Measurements from ENCODE around the gene TENT5C.

The TENT5C gene

DNA sequence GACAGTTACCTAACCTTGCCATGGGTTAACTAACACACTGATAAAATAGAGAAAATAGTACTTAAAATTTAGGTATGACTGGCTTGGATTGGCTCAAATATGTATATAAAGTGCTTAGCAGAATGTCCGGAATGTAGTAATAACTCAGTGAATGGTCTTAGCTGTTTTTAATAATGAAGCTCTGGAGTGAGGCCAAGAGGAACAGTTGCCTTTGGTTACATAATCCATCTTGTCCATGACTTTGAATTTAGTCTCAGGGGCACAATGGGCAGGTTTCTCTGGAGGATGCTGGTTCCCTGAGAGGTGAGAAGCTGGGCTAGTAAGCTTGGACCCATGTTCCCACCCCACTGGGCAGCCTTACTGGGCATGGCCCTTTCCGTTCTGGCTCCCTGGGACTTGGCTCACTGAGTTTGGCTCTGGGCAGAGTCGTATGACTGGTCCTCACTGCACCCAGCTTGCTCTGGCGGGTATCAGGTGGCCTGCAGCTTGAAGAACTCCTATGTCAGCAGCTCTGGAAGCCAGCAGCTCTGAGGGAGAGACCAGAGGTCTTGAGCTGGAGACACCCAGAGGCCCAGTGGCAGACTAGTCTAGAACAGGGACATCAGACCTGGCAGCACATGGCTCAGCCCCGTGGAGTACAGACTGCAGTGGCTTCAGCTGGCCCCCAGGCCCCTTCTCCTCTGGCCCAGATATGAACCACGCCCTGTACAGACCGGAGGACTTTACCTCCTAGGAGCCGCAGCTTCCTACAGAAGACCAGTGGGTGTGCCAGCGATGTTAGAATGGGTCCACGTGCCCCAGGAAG is 40.4 kb downstream of the TENT5C start:
- DNase-seq (ENCODE audit: low read depth): peak; percentile 34
- TF ChIP-seq, protein P1, sequence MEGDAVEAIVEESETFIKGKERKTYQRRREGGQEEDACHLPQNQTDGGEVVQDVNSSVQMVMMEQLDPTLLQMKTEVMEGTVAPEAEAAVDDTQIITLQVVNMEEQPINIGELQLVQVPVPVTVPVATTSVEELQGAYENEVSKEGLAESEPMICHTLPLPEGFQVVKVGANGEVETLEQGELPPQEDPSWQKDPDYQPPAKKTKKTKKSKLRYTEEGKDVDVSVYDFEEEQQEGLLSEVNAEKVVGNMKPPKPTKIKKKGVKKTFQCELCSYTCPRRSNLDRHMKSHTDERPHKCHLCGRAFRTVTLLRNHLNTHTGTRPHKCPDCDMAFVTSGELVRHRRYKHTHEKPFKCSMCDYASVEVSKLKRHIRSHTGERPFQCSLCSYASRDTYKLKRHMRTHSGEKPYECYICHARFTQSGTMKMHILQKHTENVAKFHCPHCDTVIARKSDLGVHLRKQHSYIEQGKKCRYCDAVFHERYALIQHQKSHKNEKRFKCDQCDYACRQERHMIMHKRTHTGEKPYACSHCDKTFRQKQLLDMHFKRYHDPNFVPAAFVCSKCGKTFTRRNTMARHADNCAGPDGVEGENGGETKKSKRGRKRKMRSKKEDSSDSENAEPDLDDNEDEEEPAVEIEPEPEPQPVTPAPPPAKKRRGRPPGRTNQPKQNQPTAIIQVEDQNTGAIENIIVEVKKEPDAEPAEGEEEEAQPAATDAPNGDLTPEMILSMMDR (conservative IDR thresholded peaks at IDR 0.05; ENCODE audit: low read depth, low read length): no peak
- H3K4me3 ChIP-seq (ENCODE audit: low read depth, low read length): no peak overlapping the region

DNA sequence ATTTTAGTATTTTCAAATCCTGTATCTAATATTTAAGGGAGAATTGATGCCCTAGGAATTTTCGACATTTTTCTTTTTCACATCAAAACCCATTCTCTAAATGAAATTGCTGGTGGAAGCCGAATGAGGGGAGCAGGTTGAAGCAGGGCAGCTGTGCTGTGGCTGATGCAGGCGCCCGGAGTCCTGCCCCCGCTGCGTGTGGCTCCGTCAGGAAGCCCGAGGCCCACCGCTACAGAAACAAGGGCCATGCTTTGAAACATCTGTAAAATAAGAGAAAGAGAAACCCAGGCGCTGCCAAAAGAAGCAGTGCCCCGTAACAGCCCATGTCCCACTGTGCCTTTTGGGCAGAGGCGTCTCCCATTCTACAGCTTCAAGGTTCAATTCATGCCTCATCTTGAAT is 41.1 kb downstream of the TENT5C start:
- DNase-seq (ENCODE audit: low read depth): no peak
- TF ChIP-seq, protein P1 (conservative IDR thresholded peaks at IDR 0.05; ENCODE audit: low read depth, low read length): no peak
- H3K4me3 ChIP-seq (ENCODE audit: low read depth, low read length): no peak overlapping the region

- no peak for DNase-seq (ENCODE audit: low read depth)
These were observed 42.2 kb downstream of the TENT5C start for GRCh38 chr1:117648015-117648414.

GRCh38 chr1:117650840-117651568 is 45.2 kb downstream of the TENT5C start:
- TF ChIP-seq, protein P1 (conservative IDR thresholded peaks at IDR 0.05; ENCODE audit: low read depth, low read length): no peak
- DNase-seq (ENCODE audit: low read depth): no peak
- no peak overlapping the region for H3K4me3 ChIP-seq (ENCODE audit: low read depth, low read length)

More at GRCh38 chr1:117648015-117648414, 42.2 kb downstream of the TENT5C start:
- TF ChIP-seq, protein P1 (conservative IDR thresholded peaks at IDR 0.05; ENCODE audit: low read depth, low read length): no peak
- H3K4me3 ChIP-seq (ENCODE audit: low read depth, low read length): no peak overlapping the region

DNA sequence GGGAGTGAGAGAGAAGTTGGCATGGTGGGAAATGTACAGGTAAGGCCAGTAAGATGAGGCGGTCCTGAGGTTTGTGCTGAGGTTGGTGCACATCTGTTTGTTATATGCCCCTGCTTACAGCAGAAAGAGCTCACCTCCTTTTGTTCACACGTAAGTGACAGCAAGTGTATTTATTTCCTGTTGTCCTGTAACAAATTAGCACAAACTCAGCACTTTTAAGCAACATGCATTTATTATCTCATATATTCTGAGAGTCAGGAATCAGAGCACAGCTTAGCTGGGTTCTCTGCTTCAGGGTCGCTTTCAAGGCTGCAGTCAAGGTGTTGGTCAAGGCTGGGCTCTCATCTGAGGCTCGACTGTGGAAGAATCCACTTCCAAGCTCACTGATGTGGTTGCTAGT is 45.8 kb downstream of the TENT5C start:
- no peak overlapping the region for H3K4me3 ChIP-seq (ENCODE audit: low read depth, low read length)
- no peak for DNase-seq (ENCODE audit: low read depth)
- TF ChIP-seq, protein P1 (conservative IDR thresholded peaks at IDR 0.05; ENCODE audit: low read depth, low read length): no peak

GRCh38 chr1:117652421-117652820 is 46.6 kb downstream of the TENT5C start:
- DNase-seq (ENCODE audit: low read depth): no peak
- TF ChIP-seq, protein P1 (conservative IDR thresholded peaks at IDR 0.05; ENCODE audit: low read depth, low read length): no peak
- no peak overlapping the region for H3K4me3 ChIP-seq (ENCODE audit: low read depth, low read length)
